Renal cortical epithelial cell (primary cell): Measurements from ENCODE around the gene MAP3K4. TPM values are rescaled to one million over a fixed set of nuclear protein-coding genes. Genes with fewer than 3 reads are reported as not detected.
"Not testable (repeated sequence)": the region's sequence is repeated elsewhere in the genome, so short reads cannot be mapped to it uniquely, and the experiment has no call there.

Experiments used
- DNase-seq: peaks from one replicate; pipeline ENCODE4 v3.0.0-alpha.2; 2011; ENCODE audit warnings: low read depth
- total RNA-seq: library from RNA; depleted of rRNA; stranded (reverse); fragments of >200 nt; gene quantifications from 2 replicates; pipeline ENCODE4 v1.2.3, GENCODE V29; 2014

MAP3K4 gene
- total RNA-seq, 1 donor from 2014 or later, result 45.9 TPM

DNA sequence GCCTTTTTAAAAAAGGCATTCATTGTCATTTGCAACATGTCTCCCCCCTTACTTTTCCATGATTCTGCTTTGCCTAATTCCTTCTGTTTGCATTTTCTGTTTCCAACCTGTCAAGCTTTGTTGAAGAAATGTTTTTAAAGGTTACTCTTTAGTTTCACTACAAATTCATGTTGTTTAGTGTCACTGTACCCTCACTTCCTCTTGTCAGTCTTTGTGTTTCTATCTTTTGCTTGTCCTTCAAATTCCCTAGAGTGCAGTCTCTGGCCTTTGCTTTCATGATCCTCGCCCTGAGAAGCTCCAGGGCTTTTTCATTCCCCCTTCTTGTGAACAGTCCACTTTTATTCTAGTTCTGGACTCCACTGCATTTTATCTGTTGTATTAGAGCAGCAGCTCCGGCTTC lies 90.6 kb downstream of the MAP3K4 start:
- DNase-seq, result no peak

DNA sequence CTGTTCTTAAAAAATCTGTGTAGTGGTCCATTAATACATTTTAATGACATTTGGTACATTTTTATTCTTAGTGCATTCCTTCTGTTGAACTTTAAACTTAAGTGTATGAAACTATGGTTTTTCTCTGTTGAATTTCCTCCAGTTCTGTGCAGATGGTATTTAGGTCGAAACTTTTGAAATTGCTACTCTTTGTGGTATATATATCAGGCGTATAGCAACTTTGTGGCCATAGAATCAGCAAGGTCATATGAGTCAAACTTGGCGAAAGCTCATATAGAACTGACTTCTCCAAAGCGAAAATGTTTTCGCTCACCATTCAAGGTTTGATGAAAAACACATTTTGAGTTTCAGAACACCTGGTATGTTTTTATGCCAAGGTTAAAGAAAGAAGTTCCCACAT lies 93.7 kb downstream of the MAP3K4 start:
- no peak for DNase-seq

DNA sequence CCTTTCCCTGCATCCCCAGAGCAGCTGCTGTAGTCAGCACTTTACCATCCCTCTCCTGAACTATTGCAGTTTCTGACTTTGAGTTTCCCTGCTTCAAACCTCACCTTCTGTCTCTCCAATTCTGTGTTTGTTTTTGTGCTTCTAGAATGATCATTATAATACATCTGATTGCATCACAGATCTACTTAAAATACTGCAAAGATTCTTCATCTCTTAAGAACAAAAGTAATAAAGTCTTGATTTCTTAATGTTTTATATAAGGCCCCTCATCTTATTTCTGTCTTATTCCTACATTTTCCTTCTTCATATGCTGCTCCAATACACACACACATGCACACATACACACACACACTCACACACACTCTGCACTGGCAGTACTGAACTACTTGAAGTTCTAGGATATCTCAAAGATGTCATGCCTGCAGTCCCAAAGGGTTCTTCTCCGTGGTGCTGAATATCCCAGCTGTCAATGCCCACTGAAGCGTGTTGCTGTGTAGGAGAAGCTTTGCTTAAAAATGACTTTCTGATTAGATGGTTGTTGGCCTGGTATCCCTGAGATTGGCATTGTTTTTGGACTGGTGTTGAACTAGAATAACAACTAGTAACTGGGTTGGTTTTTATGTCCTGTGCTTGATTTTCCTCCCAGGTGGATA lies 97.2 kb downstream of the MAP3K4 start:
- peak; percentile 13 for DNase-seq

DNA sequence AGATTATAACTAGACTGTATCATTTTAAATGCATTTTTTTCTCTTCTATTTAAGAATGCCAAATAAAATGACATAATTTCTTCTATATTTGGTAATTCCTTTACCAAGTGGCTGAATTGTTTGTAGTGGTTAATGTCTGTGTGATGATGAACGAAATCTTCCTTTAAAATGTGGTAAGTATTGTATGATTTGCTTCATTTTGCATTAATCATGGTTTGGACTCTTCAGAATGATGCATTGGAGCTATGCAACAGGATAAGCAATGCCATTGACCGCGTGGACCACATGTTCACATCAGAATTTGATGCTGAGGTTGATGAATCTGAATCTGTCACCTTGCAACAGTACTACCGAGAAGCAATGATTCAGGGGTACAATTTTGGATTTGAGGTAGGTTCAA lies 99.6 kb downstream of the MAP3K4 start:
- no peak for DNase-seq

DNA sequence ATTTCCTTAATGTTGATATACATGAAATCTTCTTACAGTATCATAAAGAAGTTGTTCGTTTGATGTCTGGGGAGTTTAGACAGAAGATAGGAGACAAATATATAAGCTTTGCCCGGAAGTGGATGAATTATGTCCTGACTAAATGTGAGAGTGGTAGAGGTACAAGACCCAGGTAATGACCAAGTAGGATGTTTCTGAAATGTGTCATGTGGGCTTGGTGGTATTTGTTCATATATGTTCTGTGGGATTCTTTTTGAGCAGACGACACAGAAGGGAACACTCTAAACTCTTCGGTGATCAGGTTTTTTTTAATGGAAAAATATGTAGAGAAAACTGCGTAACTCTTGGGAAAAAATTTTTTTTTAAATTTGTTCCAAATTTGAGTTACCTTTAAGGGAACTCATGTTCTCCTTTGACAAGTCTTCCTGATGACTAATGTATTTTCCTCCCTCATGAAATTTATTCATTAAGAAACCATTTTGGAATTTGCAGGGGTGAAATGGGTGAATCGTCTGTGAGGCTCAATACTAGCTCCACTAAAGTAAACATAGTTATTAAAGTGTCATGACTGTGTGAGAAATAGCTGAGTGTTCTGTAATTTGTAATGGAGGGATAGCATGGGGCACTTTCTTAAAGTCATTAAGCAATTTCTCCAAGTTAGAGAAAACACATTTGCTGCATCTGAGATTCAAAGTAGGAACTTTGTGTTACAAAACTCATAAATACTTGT lies 100.6 kb downstream of the MAP3K4 start:
- DNase-seq, result peak; percentile 81

DNA sequence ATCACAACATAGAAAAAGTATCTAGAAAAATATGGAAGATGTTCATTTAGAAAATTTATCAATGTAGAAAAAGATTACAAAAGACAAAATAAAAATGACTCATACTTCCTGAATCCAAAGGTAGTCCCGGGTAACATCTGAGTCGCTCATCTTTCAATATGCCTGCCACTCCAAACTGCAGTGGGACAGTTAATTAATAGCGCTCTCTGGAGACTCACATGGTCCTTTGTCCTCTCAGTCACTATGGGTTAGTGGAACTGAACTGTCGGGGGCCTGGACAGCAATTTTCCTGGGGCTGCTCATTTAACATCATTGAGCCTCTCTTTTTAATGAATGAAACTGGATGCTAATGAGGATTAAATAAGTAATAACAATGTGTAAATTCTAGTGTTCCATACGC lies 103.4 kb downstream of the MAP3K4 start:
- DNase-seq, result peak; percentile 17

DNA sequence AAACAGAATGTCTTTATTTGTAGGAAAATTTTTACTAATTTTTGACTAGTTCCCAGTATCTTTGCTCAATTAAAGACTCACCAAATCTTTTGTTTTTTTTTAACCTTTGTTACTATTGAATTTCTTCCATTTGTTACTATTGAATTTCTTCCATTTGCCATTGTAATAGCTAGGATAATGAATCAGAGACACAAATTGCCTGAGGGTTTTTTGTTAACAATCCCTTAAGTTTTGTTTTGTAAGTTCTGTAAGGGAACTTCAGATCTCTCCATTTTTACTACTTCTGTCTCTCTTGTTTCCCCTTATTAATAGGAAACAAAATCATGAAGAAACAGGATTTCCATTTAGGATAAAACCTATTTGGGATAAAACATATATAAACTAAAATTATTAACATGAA lies 104.3 kb downstream of the MAP3K4 start:
- peak; percentile 52 for DNase-seq

DNA sequence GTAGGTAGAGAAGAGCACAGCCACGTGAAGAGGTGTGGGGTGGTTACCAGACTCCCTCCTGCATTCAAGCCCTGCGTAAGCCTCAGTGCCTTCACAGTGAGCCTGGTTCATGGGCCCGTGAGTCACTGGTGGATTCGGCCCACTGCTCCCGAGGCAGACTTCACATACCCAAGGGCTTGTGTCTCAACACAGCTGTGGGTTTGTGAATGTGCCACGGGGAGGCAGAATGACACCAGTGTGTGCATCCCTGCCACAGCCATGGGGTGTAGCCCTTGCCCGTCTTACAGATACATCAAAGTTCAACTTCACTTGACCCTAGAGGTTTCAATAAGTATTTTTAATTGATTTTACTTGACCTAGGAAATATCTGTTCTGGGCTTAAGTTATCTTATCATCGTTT lies 108.5 kb downstream of the MAP3K4 start:
- DNase-seq, result peak; percentile 65

DNA sequence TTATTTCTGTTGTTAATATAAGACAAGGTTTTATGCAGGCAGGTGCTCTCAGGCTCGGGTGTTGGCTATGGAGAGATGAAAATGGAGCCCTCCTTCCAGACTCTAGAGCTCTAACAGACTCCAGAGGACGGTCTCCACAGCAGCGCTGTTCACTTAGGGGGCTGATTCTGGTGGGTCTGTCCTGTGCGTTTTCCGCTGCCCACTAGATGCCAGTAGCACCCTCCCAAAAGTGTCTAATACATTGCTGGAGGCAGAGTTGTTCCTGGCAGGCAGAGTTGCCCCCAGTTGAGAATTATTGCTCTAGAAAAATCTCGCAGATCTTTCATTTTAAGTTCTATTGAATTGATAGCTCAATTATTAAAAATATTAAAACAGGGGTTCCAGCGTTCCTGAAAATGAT lies 109.9 kb downstream of the MAP3K4 start:
- DNase-seq, result no peak

DNA sequence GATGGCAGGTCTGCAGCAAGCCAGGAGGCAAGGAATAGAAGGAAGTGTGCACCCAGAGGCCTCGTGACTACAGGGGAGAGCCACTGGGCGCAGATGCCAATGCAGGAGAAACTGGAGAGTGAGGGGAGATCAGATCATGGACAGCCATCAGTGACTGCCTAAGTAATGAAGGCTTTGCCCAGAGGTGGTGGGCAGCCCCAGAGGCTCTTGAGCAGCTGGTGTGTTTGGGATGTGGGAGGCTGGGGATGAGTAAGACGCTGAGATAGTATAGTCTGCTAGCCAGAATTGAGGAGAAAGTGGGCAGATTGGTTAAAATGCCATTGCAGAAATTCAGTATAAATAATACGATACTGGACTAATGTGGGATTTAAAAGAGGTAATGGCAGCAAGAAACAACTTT lies 111.9 kb downstream of the MAP3K4 start:
- DNase-seq, result no peak

DNA sequence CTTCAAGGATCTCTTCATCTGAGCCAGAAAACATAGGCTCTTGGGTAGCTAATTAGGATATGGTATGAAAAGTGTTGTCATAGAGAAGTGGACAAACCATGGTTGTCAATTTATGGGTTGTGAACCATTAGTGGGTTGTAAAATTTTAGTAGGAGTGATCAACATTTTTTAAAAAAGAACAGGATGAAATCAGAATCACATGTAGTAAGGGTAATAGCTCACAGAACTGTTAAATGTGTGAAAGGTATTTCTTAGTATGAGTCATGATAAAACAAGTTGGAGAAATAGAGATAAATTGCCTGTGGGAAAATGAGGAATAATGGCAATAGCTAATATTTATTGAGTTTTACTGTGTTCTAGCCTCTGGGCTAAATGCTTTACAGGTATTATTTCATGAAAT lies 113.4 kb downstream of the MAP3K4 start:
- DNase-seq, result peak; percentile 84

DNA sequence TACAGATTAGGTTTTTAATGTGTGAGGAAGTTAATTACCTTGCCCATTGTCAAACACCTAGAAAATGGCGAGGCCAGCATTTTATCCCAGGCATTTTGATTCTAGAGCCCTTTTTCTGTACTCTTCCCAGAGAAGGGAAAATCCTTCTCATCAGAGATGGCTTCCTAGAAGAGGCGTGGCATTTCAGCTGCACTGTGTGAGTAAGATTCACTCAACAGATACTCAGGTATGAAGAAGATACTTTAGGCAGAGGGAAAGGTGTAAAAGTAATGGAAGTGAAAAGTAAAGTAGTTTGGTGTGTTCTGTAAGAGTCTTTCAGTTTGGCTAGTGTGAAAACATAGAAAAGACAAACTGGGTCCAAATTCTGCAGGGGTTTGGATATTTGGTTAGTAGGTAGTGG lies 113.8 kb downstream of the MAP3K4 start:
- DNase-seq, result no peak

DNA sequence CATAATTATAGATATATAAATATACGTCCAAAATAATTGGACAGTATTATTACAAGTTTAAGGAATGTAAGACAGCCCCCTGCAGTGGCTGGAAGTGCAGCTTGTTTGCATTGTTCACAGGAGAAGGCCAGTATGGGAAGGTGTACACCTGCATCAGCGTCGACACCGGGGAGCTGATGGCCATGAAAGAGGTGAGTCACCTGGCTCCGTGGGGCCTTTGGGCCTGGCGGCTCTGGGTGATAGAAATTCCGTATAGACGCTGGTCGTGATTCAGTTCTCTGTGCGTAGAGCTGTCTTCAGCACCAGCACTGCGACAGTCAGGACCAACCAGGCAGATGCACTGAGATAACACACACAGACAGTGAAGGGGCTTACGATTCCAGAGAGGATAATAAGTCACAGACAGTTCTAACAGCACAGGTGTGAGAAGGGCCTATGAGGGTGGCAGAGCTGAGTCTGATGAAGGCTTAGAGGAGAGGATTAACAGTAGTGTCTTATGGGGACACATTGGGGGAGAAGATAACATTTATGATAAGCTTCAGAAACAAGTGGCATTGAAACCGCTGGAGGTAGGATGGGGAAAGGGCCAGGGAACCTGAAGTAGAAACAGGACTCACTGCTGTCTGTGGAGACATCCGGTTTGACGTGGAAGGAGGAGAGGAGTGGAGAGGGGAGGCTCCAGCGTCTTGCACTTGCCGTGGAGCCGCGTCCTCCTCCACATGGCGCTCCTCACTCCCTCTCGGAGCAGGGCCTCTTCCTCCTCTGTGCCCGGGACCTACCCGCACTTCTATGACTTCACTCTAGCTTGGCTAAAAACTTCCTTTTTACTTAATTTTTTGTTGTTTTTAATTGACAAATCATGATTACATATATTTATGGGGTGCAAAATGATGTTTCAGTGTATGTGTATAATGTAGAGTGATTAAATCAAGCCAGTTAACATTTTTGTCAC lies 116.5 kb downstream of the MAP3K4 start:
- no peak for DNase-seq

DNA sequence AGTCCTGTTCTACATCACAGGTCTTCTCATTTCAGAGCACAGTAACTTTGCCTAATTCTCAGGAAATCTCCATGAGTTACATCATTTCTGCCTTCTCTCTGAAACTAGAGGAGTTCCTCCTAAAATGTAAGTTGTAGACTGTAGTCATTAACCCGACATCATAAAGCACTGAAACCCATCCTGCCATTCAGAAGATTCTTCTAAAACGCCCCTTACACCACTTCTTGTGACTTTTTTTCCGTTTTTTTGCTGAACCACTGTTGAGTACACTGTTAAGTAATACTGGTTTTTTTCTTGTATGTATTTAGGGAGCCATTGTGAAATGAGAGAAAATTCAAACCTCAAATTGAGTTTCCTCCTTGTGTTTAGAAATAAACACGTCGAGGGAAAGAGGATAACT lies 117.3 kb downstream of the MAP3K4 start:
- no peak for DNase-seq

DNA sequence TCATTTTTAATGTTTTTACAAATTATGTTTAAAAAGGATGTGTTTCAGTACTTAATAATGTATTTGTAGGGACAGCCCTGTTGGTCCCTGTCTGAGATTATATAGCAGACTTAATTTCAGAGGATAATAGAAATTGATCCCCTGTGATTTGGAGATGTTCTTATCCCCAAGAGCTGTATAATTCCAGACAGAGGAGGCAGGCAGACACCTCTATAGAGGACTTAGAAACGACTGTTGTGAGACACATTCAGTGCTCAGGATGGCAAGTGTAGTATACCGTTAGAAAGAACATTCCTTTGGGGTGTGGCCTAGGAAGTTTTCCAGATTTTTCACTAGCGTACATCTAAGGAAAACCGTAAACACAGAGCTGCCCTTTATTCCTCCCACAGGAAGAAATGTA lies 117.8 kb downstream of the MAP3K4 start:
- no peak for DNase-seq

DNA sequence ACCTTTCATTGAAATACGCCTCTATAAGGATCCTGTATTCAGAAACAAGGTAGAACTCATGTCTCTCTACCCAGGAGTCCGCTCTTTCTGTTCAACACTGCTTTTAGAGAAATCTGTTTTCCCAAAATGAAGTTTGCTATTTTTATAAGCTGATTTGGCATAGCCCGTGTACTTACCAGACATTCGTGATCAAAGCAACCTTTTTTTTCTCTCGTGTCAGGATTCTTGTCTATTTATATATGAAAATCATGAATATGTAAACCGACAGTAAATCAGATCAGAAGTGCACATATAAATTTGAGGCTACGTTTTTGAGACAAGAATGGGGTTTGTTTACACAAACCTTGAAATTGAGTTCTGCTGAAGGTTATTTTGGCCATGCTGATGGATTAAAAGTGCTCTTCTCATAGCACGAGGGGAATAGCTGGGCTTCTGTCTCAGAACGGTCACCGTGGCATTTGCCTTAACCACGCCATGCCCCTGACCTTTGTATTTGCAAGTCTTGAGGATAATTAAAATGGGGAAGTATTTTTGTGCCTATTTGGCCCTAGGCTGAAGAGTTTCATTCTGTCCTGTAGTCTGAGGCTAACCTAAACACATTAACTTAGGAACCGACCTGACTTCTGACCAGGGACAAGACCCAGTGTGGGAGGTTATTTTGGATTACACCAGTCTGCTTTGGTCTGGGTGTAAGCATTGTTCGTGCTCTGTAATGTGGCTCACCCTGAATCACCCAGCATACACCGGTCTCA lies 118.6 kb downstream of the MAP3K4 start:
- no peak for DNase-seq

DNA sequence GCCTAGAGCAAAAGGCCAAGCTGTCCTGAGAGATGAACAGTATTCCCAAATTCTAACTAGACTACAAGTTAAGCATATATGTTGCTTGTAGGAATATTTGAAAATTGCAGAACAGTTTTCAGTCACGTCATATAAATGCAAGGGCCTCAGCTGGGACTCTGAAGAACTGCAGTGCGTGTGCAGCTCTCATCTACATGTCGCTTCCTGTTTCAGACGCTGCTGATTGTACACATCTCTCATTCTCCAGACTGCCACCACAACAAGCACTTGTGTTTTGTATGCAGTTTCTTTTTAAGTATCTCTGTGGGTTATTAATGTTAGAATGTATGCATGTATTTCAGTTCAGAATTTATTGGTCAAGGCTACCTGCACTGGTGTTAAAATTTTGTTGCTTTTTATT lies 119.7 kb downstream of the MAP3K4 start:
- no peak for DNase-seq

DNA sequence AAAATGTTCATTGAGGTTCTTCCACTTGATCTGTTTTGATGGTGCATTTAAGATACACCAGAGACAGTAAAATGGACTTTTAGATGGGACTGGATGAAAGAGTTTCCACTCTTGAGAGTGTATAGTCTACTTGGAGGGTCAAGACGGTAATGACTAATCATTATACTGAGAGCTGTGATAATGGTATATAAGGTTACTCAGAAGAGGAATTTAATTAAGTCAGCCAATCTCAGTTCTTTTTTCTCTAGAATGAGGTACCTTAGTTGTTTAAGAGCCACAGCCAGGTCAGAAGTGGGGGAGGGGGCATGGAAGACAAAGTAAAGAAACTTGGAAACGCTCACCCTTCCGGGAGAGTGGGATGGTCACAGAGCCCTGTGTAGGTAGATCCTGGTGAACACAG lies 123.9 kb downstream of the MAP3K4 start:
- no peak for DNase-seq

DNA sequence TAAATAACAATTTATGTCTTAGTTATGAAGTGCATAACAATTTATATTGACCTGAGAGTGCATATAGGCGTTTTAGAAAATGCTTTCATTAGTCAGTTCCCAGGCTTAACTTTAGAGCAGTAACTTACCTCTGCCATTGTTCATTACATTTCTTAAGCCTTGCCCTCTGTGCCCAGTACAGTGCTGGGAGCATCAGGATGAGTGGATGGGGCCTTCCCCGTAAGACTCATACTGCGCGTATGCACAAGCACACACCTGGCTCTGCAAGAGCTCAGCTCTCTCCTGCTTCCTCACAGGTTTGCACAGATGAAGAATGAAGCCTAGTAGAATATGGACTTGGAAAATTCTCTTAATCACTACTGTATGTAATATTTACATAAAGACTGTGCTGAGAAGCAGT lies 125.0 kb downstream of the MAP3K4 start:
- no peak for DNase-seq

DNA sequence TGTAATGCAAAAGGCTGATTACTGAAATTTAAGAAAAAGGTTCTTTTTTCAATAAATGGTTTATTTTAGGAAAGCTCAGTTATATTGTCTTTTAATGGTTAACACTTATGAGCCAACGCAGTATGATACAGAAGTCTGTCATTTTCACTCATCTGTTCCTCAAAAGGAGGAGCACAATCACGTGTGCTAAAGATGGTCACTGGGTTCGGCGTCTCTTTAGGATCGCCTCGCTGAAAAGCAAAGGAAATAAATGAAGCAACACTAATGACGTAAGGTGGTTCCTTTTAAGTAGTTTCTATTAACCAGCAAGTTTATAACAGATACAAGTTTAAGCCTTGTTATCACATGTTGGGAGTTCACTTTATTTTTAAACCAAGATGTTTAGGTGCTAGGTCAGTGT lies 125.7 kb downstream of the MAP3K4 start:
- no peak for DNase-seq

DNA sequence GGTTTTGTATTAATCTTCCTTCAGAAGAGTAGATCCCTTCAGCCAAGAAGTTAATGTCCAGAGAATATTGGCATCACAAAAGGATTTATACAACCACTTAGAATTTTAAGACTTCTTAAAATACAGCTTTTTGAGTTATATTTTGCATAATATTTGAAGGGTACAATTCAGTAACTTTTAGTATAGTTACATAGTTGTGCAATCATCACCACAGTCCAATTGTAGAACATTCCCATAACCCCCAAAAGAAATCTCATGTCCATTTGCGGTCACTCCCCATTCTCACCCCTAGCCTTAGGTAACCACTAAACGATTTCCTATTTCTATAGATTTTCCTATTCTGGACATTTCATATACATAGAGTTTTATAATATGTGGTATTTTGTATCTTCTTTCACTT lies 126.4 kb downstream of the MAP3K4 start:
- DNase-seq, result no peak

DNA sequence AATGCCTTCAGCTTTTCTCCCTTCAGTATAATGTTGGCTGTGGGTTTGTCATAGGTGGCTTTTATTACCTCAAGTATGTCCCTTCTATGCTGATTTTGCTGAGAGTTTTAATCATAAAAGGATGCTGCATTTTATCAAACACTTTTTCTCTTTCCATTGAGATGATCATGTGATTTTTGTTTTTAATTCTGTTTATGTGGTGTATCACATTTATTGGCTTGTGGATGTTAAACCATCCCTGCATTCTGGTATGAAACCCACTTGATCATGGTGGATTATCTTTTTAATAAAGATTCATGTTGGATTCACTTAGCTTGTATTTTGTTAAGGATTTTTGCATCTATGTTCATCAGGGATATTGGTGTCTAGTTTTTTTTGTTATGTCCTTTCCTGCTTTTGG lies 131.8 kb downstream of the MAP3K4 start:
- not testable (repeated sequence) for DNase-seq
